ENCODE measurements around the gene ADM5.

The ADM5 gene

DNA sequence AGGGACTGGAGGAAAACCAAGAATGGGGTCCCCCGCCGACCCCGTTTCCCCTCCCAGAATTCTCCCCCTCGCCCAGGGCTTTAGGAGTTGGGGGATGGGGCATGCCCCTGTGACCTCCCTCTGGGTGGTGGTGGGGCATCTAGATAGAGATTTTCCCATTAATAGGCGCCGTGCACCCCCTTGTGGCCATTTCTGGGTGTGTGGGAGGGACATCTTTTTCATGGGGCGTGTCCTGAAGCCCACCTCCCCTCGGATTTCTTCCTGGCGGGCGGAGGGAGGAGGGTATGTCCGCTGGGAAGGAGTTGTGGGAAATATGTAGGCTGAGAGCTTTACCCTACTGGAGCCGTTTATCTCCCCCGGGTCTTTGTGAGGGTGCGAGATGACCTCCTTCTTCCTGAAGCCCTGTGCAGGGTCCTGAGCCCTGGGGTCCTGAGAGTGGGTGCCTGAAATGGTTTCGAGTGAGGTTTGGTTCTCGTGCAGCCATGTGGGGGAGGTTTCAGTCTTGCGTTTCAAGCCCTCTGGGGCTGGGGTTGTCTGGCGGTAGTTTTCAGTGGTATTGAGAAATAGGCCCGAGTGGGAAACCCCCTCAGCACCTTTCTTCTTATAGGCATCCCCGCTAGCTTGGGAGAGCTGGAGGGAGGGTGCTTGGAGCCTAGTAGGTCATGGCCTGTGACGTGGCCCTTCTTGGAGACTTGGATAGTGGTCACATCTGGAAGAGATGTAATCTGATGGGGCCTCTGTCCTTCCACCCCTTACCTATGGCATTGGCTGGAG is 11.3 kb upstream of the ADM5 start:
- in situ Hi-C loops (cut with HindIII; ENCODE audit: low pct_ligation_motif_present, low pct_unique_long_range_greater_than_20kb, low sequenced_read_pairs): no loop called here
- DNase-seq: peak; percentile 73

DNA sequence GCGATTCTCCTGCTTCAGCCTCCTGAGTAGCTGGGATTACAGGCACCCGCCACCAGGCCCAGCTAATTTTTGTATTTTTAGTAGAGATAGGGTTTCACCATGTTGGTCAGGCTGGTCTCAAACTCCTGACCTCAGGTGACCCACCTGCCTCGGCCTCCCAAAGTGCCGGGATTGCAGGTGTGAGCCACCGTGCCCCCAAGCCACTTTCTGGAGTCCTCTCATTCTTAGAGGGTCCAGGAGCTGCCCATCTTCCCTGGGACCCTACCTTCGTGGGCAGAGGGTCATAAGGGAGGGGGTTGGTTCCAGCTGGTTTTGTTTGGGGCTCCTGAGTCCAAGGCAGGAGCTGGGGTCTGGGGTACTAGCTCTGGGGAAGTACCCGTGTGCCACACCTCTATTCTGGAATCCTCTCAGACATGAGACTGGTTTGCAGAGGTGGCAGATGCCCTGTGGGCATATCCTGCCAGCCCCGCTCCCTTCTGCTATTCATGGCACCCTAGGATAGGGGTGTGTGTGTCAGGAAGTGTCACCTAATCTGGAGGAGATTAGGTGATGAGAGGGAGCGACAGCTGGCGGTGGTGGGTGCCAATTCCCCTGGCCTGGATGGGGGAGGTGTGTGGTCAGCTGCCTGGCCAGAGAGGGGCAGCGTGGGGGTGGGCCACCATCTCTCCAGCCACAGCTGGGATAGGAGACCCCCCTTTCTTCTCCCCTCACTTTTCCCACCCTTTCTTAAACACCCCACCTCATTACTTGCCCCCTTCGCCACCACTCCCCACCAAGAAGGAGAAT is 10.2 kb upstream of the ADM5 start:
- in situ Hi-C loops (cut with HindIII; ENCODE audit: low pct_ligation_motif_present, low pct_unique_long_range_greater_than_20kb, low sequenced_read_pairs): no loop called here

GRCh38 chr19:49679771-49680413 is 9.5 kb upstream of the ADM5 start:
- DNase-seq: no peak
- in situ Hi-C loops (cut with HindIII; ENCODE audit: low pct_ligation_motif_present, low pct_unique_long_range_greater_than_20kb, low sequenced_read_pairs): no loop called here

More for the DNA sequence above, 10.2 kb upstream of the ADM5 start:
- DNase-seq: no peak

DNA sequence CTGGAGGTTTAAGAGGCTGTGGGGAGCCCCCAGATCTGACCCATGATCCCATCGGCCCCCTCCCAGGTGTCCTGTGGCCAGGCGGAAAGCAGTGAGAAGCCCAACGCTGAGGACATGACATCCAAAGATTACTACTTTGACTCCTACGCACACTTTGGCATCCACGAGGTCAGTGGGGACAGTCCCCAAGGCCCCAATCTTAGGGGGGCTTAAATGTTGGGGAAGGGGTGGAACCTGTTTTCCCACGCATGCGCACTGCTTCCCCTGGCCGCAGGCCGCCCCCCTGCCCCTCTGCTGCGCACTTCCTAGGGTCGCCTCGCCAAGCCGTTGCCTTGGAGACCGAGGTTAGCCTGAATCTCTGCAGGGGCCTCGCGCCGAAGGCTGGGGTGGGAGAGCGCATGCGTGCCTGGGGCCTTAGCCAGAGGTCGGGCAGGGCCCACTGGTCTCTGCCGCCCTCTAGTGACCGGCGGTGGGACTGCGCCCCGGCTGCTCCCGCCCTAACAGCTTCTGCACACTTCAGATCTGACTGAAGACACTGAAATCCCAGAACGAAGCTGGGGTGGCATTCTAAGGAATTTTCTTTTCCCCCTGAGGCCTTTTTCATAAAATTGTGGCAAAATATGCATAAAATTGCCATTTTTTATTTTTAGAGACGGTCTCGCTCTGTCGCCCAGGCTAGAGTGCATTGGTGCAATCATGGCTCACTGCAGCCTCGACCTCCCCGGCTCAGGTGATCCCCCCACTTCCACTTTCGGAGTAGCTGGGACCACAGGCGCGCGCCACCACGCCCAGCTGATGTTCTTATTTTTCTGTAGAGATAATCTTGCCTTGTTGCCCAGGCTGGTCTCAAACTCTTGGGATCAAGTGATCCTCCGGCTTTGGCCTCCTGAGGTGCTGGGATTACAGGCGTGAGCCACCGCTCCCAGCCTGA is 8.7 kb upstream of the ADM5 start:
- in situ Hi-C loops (cut with HindIII; ENCODE audit: low pct_ligation_motif_present, low pct_unique_long_range_greater_than_20kb, low sequenced_read_pairs): no loop called here
- DNase-seq: peak; percentile 80

- no peak for DNase-seq
- in situ Hi-C loops (cut with HindIII; ENCODE audit: low pct_ligation_motif_present, low pct_unique_long_range_greater_than_20kb, low sequenced_read_pairs): no loop called here
Observed at GRCh38 chr19:49681830-49682229, 7.6 kb upstream of the ADM5 start.

DNA sequence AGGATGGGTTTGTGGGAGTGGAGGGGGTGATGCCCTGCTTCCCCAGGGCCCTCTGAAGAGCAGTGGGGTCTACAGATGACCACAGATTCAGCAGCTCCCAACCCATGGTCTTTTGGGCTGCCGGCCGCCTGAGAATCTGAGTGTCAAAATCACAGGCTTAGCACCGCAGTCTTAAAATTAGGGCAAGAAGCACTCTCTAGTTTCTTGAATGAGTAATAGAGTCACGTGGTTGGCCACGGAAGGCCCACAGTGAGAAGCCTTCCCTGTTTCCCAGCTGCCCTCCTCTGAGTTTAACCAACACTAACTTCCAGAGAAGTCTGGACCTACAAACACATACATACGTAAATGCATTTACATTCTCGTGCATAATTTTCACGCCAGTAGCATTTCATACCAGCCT is 7.1 kb upstream of the ADM5 start:
- no peak for DNase-seq
- in situ Hi-C loops (cut with HindIII; ENCODE audit: low pct_ligation_motif_present, low pct_unique_long_range_greater_than_20kb, low sequenced_read_pairs): no loop called here

- no peak for DNase-seq
- in situ Hi-C loops (cut with HindIII; ENCODE audit: low pct_ligation_motif_present, low pct_unique_long_range_greater_than_20kb, low sequenced_read_pairs): no loop called here
Observed at GRCh38 chr19:49683814-49684250, 5.6 kb upstream of the ADM5 start.

DNA sequence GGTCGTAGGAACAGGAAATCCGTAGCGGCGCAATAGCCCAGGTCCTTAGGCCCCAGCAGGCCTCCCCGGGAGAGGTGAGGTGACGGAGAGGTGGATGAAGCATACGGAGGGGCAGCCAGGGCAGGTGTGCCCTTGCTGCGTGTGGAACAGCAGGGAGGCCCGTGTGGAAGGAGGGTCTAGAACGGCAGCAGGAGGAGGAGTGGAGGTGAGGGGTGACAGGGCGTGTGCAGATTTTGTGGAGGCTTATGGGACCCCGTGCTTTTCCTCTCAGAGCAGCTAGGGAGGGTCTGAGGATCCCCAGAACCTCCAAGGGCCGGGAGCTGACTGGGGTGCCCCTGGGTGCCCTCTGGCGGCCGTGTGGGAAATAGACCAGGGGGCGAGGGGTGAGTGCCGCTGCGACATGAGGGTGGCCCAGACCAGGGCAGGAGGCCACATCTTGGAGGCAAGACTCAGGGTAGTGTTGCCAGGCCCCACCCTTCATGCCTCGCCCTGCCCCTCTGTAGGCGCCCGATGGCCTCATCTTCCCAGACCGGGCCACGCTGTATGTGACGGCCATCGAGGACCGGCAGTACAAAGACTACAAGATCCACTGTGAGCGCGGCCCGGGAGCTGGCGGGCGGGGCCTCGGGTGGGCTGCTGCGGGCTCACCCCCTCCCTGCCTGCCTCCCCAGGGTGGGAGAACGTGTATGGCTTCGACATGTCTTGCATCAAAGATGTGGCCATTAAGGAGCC is 5.0 kb upstream of the ADM5 start:
- in situ Hi-C loops (cut with HindIII; ENCODE audit: low pct_ligation_motif_present, low pct_unique_long_range_greater_than_20kb, low sequenced_read_pairs): no loop called here
- no peak for DNase-seq

GRCh38 chr19:49684983-49685553 is 4.3 kb upstream of the ADM5 start:
- in situ Hi-C loops (cut with HindIII; ENCODE audit: low pct_ligation_motif_present, low pct_unique_long_range_greater_than_20kb, low sequenced_read_pairs): no loop called here
- DNase-seq: no peak

DNA sequence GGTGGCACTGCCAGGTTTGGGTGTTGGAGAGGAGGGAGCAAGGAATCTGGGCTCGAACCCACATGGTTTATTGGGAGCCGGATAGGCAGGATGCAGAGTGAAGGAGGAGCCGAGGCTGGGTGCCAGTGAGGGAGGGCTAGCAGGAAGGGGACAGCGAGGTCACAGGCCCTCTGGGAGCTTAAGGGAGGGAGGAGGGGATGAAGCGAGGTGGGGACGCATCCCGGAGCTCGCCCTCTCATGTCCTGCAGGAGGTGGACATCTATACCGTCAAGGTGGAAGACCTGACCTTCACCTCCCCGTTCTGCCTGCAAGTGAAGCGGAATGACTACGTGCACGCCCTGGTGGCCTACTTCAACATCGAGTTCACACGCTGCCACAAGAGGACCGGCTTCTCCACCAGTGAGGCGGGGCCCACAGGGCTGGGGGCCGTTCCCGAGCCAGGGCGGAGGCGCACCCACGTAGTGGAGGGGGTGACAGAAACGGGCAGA is 3.5 kb upstream of the ADM5 start:
- DNase-seq: no peak
- in situ Hi-C loops (cut with HindIII; ENCODE audit: low pct_ligation_motif_present, low pct_unique_long_range_greater_than_20kb, low sequenced_read_pairs): no loop called here

- no peak for DNase-seq
- in situ Hi-C loops (cut with HindIII; ENCODE audit: low pct_ligation_motif_present, low pct_unique_long_range_greater_than_20kb, low sequenced_read_pairs): no loop called here
Observed at GRCh38 chr19:49686503-49687088, 2.8 kb upstream of the ADM5 start.

- DNase-seq: no peak
- in situ Hi-C loops (cut with HindIII; ENCODE audit: low pct_ligation_motif_present, low pct_unique_long_range_greater_than_20kb, low sequenced_read_pairs): no loop called here
Observed at GRCh38 chr19:49687150-49687549, 2.2 kb upstream of the ADM5 start.

GRCh38 chr19:49687566-49688316 is 1.7 kb upstream of the ADM5 start:
- in situ Hi-C loops (cut with HindIII; ENCODE audit: low pct_ligation_motif_present, low pct_unique_long_range_greater_than_20kb, low sequenced_read_pairs): no loop called here
- DNase-seq: no peak

- in situ Hi-C loops (cut with HindIII; ENCODE audit: low pct_ligation_motif_present, low pct_unique_long_range_greater_than_20kb, low sequenced_read_pairs): no loop called here
- no peak for DNase-seq
Observed at GRCh38 chr19:49688531-49689132, 762 bp upstream of the ADM5 start.

GRCh38 chr19:49690079-49690655 is 773 bp downstream of the ADM5 start:
- in situ Hi-C loops (cut with HindIII; ENCODE audit: low pct_ligation_motif_present, low pct_unique_long_range_greater_than_20kb, low sequenced_read_pairs): no loop called here
- no peak for DNase-seq
